Measurements from ENCODE around the gene GHRL.

GRCh38 chr3:10306156-10306555 is 13.4 kb upstream of the GHRL start:
- TF ChIP-seq, protein P1, sequence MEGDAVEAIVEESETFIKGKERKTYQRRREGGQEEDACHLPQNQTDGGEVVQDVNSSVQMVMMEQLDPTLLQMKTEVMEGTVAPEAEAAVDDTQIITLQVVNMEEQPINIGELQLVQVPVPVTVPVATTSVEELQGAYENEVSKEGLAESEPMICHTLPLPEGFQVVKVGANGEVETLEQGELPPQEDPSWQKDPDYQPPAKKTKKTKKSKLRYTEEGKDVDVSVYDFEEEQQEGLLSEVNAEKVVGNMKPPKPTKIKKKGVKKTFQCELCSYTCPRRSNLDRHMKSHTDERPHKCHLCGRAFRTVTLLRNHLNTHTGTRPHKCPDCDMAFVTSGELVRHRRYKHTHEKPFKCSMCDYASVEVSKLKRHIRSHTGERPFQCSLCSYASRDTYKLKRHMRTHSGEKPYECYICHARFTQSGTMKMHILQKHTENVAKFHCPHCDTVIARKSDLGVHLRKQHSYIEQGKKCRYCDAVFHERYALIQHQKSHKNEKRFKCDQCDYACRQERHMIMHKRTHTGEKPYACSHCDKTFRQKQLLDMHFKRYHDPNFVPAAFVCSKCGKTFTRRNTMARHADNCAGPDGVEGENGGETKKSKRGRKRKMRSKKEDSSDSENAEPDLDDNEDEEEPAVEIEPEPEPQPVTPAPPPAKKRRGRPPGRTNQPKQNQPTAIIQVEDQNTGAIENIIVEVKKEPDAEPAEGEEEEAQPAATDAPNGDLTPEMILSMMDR (IDR thresholded peaks at IDR 0.05), result no peak
- TF ChIP-seq, protein P2, sequence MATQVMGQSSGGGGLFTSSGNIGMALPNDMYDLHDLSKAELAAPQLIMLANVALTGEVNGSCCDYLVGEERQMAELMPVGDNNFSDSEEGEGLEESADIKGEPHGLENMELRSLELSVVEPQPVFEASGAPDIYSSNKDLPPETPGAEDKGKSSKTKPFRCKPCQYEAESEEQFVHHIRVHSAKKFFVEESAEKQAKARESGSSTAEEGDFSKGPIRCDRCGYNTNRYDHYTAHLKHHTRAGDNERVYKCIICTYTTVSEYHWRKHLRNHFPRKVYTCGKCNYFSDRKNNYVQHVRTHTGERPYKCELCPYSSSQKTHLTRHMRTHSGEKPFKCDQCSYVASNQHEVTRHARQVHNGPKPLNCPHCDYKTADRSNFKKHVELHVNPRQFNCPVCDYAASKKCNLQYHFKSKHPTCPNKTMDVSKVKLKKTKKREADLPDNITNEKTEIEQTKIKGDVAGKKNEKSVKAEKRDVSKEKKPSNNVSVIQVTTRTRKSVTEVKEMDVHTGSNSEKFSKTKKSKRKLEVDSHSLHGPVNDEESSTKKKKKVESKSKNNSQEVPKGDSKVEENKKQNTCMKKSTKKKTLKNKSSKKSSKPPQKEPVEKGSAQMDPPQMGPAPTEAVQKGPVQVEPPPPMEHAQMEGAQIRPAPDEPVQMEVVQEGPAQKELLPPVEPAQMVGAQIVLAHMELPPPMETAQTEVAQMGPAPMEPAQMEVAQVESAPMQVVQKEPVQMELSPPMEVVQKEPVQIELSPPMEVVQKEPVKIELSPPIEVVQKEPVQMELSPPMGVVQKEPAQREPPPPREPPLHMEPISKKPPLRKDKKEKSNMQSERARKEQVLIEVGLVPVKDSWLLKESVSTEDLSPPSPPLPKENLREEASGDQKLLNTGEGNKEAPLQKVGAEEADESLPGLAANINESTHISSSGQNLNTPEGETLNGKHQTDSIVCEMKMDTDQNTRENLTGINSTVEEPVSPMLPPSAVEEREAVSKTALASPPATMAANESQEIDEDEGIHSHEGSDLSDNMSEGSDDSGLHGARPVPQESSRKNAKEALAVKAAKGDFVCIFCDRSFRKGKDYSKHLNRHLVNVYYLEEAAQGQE (IDR thresholded peaks at IDR 0.05; ENCODE audit: insufficient read depth in 1 of 2, low read depth in 2 of 2, low read length in 1 of 2), result no peak

Measured in Panc1 (cell line).